HuH-7.5 (cell line): ENCODE data around the gene NME2.
"Not testable (repeated sequence)": the region's sequence is repeated elsewhere in the genome, so short reads cannot be mapped to it uniquely, and the experiment has no call there.

ENCODE experiments used
- DNase-seq: peaks from one replicate; pipeline ENCODE4 v3.0.0; 2011; ENCODE audit warnings: low spot score

NME2 gene

DNA sequence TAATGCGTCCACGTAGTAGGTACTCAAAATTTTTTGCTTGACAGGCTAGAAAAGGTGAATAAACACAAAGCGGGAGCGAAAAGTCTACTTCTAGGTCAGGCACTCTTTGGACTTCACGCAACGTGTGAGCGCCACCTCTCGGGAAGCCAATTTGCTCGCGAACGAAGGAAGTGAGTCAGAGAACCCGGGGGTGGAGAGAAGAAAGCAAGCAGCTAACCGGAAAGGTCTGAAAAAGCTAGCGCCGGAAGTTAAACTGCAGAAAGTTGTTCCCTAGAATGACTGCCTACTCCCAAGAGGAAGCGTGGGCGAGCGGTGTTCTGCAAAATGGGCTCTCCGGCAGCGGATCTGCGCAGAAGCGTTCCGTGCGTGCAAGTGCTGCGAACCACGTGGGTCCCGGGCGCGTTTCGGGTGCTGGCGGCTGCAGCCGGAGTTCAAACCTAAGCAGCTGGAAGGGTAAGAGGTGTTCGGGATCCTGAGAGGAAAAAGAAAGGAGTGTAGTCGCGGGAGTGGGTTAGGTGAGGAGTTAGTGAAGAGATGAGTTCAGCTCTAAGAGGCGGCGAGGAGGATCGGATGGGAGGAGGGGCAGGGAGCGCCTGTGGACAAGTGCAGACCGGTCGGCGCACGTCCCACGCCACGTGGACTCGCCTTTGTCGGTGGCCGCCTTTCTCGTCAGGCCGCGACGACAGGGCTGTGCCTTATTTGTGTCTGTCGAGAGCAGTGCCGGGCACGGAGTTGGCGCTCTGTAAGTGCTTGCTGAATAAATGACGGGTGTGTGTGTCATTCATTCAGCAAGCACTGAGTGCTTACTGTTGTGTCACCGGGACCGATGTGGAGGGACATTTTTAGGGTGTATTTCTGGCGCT, 12.8 kb upstream of the NME2 start, which contains the start of gene NME1:
Gene NME1 (plus strand): TSS at position 350 of the 863 bp plus-strand sequence. CDS start 2,096 bp downstream, outside the sequence.
- DNase-seq = peak; percentile 92

DNA sequence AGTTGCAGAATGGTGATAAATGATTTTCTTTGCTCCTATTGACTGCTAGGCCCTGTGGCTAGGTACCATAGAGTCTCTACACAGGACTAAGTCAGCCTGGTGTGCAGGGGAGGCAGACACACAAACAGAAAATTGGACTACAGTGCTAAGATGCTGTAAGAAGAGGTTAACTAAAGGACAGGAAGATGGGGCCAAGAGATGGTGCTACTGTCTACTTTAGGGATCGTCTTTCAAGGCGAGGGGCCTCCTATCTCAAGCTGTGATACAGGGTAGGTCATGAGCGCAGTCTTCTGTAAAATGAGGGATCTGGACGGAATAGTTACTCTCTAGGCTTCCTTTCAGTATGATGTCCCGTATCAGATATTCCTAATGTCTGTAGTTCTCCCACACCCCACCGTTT, 12.0 kb upstream of the NME2 start:
- no peak for DNase-seq

DNA sequence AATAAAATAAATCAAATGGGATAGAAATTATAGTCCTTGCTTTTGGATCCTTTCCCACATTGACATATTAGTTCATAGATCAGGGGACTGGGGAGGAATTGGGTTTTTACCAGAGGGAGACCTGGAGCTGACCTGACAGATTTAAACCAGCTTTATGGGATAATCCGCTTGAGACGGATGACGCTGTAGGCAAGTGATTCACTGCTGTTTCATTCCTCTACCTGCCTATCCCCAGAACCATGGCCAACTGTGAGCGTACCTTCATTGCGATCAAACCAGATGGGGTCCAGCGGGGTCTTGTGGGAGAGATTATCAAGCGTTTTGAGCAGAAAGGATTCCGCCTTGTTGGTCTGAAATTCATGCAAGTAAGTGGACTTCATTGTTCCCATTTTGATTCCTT, 10.8 kb upstream of the NME2 start:
- no peak for DNase-seq

DNA sequence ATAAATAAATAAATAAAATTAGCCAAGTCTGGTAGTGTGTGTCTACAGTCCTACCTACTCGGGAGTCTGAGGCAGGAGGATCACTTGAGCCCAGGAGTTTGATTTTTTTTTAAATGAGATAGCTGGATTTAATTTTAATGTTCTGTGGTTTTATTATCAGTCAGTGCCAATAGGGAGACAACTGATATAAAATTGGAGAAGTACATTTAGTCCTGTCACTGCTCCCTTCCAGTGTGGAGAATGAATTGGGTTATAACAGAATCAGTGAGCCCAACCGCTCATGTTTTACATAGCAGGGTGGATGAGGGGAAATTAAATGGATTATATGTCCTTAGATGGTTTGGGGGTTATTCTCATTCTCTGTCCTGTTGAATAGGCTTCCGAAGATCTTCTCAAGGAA, 6.6 kb upstream of the NME2 start:
- no peak for DNase-seq

DNA sequence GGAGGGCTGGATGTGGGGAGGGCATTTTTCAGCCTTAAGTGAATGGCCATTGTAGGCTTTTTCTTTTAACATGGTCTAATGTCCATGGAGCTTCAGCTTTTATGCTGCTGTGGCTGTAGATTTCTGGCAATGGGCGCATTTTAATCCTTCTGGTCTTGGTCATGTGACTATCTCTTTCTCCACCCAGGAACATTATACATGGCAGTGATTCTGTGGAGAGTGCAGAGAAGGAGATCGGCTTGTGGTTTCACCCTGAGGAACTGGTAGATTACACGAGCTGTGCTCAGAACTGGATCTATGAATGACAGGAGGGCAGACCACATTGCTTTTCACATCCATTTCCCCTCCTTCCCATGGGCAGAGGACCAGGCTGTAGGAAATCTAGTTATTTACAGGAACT, 4.7 kb upstream of the NME2 start:
- DNase-seq = no peak

DNA sequence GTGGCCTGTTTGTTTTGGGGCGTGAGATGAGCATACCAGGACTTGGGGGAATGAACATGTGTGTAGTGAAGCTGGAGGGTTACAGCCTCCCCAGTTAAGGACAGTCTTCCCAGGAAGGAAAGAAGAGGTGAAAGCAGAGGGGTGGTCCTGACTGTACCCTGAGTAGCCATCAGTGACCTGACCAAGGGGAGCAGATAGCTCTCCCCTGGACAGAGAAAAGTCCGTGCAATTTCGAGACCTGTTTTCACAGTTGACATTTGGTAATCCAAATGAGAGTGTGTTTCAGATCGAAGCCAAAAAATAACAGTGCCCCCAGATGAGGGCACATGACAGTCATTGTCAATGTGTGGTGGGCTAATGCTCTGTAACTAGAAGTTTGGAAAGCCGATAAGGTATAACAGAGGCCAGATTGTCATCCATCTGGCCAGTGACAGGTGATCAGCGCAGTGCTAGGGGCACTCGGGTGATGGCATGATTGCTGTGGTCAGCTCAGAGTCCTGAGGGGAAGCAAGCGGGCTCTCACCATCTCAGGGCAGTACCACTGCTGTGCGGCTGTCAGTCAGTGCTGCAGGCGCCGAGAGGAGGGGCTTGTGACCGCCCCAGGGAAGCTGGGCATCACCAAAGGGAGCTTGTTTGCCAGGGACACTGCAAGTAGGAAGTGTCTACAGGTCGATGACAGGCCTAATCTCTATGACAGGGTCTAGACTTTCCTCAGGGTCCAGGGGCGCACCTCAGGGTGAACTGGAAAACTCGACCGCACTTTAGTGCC, 1.1 kb upstream of the NME2 start:
- no peak for DNase-seq

DNA sequence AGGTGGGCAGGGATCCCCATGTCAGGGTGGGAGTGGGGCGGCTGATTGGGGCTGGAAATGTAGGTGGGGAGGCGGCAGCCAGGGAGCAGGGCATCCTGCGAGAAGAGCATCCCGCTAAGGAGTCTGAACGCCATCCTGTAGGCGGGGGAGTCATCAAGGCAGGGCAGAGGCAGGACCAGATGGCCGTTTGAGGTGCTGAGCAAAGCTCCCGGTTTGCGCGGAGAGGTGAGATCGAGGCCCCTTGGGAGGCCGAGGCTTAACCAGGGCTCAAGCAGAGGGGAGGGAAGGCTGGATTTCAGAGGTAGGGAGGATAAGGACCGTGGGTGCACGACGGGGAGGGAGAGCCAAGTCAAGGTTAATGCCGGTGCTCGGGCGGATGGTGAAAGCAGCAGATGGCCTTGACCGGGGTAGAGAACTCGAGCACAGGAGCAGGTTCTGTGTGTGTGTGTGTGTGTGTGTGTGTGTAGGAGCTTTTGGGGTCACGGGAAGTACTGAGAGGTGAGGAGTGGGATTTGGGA, 472 bp upstream of the NME2 start:
- no peak for DNase-seq

DNA sequence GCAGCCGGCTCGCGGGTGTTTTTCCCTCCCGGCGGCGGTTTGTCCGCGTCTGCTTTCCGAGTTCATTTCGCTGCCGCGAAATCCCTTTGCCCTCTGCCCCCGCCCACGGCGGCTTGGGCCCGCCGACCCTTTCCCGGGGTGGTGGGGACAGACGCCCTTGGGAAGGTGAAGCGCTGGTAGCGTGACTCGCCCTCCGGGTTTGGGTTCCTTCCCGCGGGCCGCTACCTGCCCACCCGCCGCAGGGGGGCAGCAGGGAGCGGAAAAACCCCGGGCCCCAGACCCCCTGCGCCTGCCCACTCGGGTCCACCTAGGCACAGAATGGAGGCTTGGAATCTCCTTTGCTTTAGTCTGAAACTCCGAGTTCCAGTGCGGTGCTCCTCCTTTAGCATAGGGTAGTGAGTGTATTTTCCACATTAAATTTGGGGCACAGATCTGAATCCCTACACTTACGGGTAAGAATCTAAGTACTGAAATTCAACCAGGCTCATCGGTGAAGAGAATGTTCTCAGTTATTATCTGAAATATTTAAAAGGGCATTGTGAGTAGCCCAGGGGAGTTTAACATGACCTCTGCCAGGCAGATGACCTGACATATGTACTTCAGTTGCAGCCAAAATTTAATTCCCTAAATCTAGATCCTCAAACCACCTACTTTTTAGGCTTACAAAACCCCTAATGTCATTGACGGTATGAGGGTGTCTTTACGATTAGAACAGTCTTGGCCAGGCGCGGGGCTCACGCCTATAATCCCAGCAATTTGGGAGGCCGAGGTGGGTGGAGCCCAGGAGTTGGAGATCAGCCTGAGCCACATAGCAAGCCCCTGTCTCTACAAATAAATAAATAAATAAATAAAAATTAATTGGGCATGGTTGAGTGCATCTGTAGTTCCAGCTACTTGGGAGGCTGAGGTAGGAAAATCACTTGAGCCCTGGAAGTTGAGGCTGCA, 1.0 kb downstream of the NME2 start:
- DNase-seq = peak; percentile 93

DNA sequence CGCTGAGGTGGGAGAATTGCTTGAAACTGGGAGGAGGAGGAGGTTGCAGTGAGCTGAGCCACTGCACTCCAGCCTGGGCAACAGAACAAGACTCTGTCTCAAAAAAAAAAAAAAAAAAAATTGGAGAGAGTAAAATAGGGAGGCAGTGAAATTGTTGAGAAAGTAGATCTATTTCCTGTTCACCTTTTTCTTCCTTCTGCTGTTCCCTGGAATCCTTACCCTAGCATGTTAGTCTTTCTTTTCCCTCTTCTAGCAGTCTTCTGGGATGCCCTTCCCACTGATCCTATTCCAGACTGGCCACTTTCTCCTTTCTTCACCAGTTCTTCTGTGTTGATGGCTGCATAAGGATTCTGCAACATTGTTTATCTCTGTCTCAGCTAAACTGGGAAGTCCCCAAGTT, 3.1 kb downstream of the NME2 start:
- DNase-seq = no peak

DNA sequence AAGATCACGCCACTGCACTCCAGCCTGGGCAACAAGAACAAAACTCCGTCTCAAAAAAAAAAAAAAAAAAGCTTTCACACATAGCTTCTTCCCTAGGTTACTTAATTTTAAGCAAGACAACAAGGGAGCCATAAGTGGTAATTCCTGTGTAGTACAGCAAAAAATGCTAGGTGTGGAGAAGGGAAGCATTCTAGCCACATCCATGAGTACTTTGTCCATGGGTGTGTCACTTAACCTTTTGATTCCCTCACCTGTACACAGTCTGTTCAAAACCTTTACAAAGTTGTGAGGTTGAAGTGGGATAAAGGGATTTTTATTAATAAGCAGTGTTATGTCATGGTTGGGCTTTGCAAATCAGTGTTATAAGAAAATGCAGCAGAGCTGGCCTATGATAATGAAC, 4.5 kb downstream of the NME2 start:
- DNase-seq = no peak

DNA sequence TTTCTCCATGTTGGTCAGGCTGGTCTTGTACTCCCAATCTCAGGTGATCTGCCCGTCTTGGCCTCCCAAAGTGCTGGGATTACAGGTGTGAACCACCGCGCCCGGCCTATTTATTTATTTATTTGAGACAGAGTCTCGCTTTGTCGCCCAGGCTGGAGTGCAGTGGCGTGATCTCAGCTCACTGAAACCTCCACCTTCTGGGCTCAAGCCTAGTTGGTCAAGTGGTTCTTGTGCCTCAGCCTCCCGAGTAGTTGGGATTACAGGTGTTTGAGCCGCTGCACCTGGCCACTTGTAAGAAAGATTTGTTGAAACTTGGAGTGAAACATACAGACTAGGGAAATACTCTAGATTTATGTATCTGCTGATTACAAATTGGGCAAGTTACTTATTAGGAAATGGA, 5.8 kb downstream of the NME2 start:
- DNase-seq = not testable (repeated sequence)

DNA sequence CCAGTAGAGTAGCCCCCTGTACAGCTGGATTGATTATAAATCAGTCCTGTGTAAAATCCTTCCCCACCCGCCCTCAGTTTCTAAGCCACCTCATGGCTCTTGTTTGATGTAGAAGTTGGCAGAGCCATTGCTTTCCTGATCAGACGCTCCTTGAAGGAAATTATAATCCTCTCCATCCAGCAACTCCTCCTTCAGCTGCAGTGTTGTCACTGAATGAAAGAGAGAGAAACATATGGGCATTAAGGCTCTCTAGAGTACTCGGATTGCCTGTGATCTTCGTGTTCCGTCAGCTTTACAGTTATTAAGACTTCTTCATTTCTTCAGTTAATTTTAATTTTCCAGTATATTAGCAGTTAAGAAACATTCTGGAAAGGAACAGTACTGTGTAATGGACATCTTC, 14.3 kb downstream of the NME2 start:
- no peak for DNase-seq

DNA sequence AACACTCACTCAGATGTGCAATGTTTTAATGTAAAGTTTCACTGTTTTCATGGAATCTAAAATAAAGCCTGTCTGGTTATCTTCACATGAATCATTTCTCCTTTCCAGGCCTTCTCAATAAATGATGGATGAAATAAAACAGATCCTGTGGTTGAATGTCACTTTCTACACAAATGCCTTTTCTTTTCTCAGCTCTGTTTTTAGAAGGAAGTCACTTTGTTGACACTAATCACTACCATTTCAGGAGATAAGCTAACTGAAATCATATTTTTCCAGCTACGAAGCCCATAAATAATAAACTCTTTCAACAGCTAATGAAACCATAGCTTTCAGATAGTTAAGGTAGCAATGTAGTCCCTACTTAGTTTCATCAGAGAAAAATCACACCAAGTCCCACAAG, 17.9 kb downstream of the NME2 start:
- no peak for DNase-seq

DNA sequence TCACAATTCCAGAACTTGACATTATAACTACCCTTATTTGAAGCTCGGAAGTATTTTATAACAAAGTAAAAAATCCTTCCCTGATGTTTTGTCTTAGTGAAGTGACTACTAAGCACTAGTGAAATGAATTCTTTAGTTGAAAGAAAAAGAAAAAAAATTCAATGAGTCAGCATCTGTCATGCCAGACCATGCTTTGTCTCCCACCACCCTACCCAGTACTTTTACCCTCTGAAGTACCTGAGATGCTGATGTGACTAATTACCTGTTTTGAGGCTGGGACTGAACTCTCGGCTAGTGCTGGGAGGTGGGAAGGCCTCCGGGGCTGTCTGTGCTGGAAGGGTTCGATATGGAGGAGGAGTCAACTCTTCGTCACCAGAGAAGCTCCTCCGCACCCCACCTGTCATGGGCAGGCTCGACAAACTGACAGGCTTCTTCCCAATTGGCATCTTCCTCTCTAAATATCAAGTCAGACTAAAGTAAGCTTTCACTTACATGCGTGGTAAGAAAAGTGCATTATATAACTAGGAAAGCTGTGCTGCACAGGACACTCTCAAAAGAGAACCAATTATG, 19.6 kb downstream of the NME2 start:
- no peak for DNase-seq

DNA sequence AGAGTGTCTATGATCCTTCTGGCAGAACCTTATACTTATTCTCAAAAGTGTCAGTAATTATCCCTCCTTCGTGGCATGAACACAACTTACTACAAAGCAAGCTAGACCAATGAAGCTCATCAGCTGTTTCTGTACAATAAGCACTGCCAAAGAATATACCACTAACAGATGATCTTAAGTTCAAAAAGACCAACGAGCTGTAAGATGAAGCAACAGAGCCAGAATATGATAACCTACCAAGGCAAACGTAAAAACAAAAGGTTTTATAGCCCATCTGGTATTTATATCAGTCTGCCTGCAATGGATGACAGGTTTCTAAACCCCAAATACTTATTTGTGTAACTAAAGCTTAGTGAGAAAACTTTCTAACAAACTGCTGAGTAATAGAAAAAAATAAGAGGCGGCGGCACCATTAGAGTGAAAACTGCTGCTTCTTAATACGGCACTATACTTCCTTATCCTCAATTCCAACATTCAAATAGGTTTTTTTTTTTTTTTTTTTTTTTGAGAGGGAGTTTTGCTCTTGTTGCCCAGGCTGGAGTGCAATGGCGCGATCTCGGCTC, 22.1 kb downstream of the NME2 start:
- DNase-seq = no peak

DNA sequence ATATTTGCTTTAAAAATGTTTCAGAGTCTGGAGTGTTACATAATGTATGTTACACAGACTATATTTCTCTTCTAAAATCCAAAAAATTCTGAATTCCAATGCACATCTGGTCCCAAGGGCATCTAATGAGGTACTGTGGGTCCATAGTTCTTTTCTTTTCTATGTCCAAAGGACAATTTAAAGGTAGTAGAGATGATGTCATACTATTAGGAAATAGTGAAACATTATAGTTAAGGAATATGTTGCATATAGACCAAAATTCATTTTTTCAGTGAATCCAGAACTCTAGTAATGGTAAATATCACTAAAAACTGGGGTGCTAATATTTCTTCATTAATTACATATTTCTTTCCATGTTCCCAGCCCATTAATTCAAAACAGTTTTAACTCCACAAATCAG, 23.0 kb downstream of the NME2 start:
- no peak for DNase-seq

DNA sequence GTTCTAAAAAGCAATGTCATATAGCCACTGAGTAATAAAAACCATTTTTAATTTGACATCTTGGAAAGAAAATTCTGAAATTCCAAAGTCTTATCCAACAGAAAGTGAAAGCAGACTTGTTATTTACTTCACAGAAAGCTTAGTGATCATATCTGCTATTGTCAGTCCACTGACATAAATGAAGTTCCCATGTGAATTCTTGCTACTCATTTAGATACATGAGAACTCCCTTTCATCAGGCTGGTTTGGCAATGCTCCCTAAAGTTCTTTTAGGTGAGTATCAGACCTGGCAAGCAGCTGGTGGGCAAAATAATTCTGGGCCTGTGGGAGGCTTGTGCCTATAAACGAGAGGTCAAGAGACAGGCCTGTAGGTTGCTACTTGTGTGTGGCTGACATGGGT, 23.4 kb downstream of the NME2 start:
- DNase-seq = no peak

DNA sequence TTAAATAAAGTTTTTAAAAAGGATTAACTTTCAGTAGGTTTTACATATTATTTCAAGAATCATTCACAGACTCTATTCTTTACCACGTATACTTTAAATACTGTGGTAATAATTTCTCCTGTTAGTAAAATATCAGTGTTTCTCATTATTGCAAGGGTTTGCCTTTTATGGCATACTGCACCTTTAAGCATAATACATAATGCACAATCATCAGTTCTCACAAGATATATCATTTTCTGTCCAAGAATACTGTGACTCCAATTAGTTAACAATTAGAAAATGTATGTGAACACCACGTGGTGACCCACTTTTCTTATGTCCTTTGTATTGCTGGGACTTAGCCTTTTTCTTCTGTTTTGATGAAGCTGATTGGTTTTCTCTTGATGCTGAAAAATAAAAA, 25.7 kb downstream of the NME2 start:
- DNase-seq = no peak

DNA sequence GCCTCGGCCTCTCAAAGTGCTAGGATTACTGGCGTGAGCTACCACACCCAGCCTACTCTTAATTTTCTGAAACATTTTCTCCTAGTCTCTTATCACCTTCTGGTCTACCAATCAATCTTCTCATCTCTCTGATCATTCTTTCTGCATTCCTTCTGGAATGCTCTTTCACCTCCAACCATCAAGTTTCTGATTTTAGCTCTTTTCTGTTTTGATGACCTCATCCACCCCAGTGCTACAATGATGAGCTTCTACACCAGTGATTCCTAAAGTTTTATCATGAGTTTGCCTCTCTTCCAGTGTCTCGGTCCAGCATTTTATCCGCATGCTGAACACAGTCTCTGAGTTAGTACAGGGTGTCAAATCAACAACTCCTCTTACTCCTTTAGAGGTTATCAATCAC, 31.5 kb downstream of the NME2 start:
- no peak for DNase-seq

DNA sequence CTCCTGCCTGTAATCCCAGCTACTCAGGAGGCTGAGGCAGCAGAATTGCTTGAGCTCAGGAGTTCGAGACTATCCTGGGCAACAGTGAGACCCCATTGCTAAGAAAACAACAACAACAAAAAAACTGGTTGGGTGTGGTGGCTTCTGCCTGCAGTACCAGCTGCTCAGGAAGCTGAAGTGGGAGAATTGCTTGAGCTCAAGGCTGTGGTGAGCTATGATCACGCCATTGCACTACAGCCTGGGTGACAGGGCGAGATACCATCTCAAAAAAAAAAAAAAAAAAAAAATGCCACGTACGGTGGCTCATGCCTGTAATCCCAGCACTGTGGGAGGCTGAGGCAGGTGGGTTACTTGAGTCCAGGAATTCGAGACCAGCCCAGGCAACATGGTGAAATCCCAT, 34.1 kb downstream of the NME2 start:
- DNase-seq = no peak

DNA sequence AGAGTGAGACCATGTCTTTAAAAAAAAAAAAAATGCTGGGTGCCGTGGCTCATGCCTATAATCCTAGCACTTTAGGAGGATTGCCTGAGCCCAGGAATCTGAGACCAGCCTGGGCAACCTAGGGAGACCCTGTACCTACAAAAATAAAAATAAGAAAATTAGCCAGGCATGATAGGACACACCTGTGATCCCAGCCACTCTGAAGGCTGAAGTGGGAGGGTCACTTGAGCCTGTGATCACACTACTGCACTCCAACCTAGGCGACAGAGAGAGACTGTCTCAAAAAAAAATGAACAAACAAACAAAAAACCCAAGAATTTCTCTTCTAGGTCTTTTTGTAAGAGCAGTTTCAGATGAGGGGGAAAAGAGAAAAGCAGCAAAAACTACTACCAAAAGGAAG, 34.6 kb downstream of the NME2 start:
- no peak for DNase-seq
